IgD-negative memory B cell (primary cell): ENCODE data around the gene SCAMP5. TPM values are rescaled to one million over a fixed set of nuclear protein-coding genes. Genes with fewer than 3 reads are reported as not detected.

ENCODE experiments used
- H3K27ac Mint-ChIP-seq, 3 donors: one replicate each; pipeline ENCODE4 v1.8.0; 2020 to 2022; ENCODE audit warnings: mild to moderate bottlenecking in 3 of 3, mixed read lengths in 3 of 3, moderate library complexity in 1 of 3
- H3K27me3 Mint-ChIP-seq: one replicate; pipeline ENCODE4 v1.8.0; 2021; ENCODE audit warnings: mixed read lengths
- H3K36me3 Mint-ChIP-seq: one replicate; pipeline ENCODE4 v1.8.0; 2020; ENCODE audit warnings: mild to moderate bottlenecking, mixed read lengths
- H3K4me1 Mint-ChIP-seq, 3 donors: one replicate each; pipeline ENCODE4 v1.8.0; 2020 to 2022; ENCODE audit warnings: mixed read lengths in 3 of 3, mild to moderate bottlenecking in 1 of 3
- H3K4me3 Mint-ChIP-seq, 4 donors: one replicate each; pipeline ENCODE4 v1.8.0; 2020 to 2022; ENCODE audit warnings: mild to moderate bottlenecking in 4 of 4, mixed read lengths in 4 of 4, moderate library complexity in 3 of 4
- H3K9me3 Mint-ChIP-seq, 3 donors: one replicate each; pipeline ENCODE4 v1.8.0; 2020 to 2021; ENCODE audit warnings: mixed read lengths in 3 of 3, mild to moderate bottlenecking in 1 of 3
- polyA plus RNA-seq: library from polyadenylated mRNA; unstranded; fragments of 300-500 nt; fragmentation: Illumina TruSeq; gene quantifications from one replicate; pipeline ENCODE4 v1.2.3, GENCODE V29; 2021

SCAMP5 gene
- polyA plus RNA-seq, 1 donor from 2014 or later = 0.24 TPM

DNA sequence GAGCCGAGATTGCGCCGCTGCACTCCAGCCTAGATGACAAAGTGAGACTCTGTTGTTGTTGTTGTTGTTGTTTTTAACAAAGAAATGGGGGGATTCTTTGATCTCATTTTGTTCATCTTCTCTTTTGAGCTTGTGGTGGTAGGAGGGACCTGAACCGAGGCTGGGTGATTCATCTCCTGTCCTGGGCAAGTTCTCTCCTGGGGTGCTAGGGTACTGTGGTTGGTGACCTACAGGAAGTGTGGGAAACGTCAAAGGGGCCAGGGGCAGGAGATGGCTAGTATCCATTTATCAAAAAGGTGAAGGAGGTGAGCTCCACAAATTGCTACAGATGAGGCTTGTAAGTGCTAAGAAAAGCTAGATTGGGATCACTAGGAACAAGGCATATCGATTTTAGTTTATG is 42.3 kb downstream of the SCAMP5 start:
- no peak overlapping the region for H3K4me3 Mint-ChIP-seq
- H3K27me3 Mint-ChIP-seq = no peaks in the 10 kb centered on the region
- peaks cover 3% of the 10 kb centered on the region for H3K36me3 Mint-ChIP-seq
- peak overlapping the region in 1 of 3 donors; percentile 87 for H3K27ac Mint-ChIP-seq
- no peaks in the 10 kb centered on the region for H3K9me3 Mint-ChIP-seq
- peaks cover under 1 to 5% (median 5%) of the 10 kb centered on the region in 3 donors for H3K4me1 Mint-ChIP-seq

DNA sequence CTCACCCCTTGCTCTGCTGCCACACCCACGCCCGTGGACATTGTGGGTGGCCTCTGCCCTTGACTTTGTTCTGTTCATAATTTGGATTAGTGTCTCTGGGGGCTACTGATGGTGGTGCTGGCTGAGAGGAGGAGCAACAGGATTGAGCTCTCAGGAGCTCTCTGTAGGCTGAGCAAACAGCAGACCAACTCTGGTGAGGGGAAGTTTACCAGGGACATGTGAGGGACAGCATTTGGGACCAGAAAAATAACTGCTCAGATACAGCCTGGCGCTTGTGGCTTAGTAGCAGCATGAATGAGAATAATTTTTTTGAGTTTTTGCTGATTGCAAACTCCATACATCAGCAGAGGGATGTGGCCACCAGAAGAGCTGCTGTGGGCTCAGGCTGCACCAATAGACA is 42.9 kb downstream of the SCAMP5 start:
- no peak overlapping the region for H3K4me3 Mint-ChIP-seq
- peaks cover 3% of the 10 kb centered on the region for H3K36me3 Mint-ChIP-seq

DNA sequence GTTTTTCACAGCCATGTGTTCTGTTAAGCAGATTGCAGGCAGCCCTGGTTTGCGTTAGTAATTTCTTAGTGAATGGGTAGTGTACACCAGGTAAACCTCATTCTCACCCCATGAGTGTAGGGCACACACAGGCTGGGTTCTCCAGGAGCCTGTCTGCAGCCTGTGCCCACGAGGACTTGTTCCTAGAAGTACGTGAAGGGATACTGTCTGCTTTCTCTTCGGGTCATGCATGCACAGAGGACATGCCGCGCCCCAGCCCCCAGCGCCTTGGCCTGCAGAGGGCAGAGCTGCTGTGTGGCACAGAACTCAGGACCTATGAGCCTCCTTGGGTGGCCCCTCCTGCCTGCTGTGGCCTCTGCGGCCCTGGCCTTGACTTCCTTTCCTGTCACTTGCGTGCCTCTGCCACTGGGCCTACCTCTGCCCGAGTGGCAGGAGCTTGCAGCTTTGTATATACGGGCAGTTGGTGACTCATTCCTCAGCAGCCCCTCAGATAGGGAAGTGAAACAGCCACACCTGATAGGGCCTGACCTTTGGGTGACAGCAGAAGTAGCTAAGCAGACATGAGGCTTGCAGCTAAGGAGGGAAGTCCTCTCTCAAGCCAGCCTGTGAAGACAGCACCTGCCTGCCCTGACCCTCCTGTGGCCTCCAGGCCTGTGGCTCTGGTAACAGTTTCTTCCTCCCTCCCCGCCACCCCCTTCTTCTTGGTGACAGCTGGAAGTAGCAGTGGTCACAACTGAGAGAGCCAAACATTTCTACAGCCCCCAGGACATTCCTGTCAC is 47.6 kb downstream of the SCAMP5 start:
- Mint-ChIP-seq H3K4me3 (peak overlapping the region; percentile 0 to 77 (median 45)), H3K9me3 (no peaks in the 10 kb centered on the region), H3K36me3 (no peaks in the 10 kb centered on the region), H3K4me1 (peaks cover 24 to 46% (median 44%) of the 10 kb centered on the region in 3 donors), H3K27me3 (peaks cover 2% of the 10 kb centered on the region), H3K27ac (peak overlapping the region; percentile 42 to 95 (median 93))

More for the DNA sequence above, 42.9 kb downstream of the SCAMP5 start:
- Mint-ChIP-seq H3K9me3 (no peaks in the 10 kb centered on the region), H3K27me3 (peaks cover 2% of the 10 kb centered on the region), H3K4me1 (peaks cover 6 to 11% (median 9%) of the 10 kb centered on the region in 3 donors), H3K27ac (no peak overlapping the region)

DNA sequence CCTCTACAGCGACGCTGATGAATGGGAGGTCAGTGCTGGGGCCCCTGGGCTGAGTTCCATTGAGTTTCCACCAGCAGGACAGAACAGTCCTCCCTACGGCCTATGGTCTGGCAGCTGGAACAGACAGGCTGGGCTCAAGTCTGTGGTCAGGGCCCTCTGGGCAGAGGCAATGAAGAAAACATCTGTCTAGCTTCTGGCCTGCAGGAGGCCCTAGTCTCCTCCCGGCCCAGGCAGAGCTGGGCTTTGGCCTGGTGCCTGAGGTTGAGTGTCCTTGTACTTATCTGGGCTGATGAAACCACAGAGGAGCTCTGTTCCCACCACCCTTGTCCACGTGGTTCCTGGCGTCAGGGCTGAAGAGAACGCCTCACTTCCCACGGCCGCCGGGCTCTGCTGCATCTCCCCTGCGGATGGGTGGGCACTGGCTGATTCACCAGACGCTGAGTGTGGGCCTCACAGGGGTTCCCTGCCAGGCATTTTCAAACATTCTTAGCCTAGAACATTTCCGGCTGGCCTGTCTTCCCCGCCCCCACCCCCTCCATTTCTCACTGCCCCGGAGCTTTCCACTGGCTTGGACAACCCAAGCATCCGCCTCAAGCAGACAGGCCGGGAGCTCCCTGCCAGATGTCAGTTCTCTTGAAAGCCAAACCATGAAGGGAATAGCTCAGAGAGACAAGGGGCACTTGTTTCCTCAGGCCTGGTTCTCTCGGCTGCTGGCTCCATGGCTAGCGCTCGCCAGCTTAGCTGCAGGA is 48.3 kb downstream of the SCAMP5 start:
- Mint-ChIP-seq H3K9me3 (no peaks in the 10 kb centered on the region), H3K36me3 (no peaks in the 10 kb centered on the region), H3K4me3 (peak overlapping the region; percentile 0 to 77 (median 45)), H3K4me1 (peaks cover 24 to 46% (median 44%) of the 10 kb centered on the region in 3 donors), H3K27me3 (peaks cover 2% of the 10 kb centered on the region), H3K27ac (peak overlapping the region; percentile 42 to 95 (median 93))

DNA sequence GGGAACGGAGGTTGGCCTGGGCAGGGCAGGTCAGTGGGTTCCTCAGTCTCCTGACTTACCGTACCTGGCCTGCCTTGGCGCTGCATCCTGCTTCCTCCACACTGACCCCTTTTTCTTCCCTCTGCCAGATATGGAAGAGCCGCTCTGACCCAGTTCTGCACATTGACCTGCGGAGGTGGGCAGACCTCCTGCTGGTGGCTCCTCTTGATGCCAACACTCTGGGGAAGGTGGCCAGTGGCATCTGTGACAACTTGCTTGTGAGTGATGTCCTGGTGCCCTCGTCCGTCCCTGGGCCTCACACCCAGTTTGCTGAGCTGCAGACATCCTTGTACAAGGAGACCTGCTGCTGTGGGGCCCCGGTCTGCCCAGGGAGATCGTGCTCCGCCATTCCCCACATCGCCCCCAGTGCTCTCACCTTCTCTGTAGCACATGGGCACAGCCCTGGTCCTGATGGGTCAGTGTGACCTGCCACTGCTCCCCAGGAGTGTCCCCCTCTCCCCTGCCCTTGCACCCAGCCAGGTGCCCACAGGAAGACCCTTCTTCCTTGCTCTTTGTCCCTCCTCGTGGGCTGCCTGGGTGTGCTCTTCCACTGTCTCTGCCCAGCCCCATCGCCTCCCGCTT is 49.0 kb downstream of the SCAMP5 start:
- no peaks in the 10 kb centered on the region for H3K9me3 Mint-ChIP-seq
- peak overlapping the region in 2 of 3 donors; percentile 3 to 95 for H3K27ac Mint-ChIP-seq
- peaks cover 2% of the 10 kb centered on the region for H3K27me3 Mint-ChIP-seq
- peak overlapping the region in 2 of 4 donors; percentile 34 to 56 for H3K4me3 Mint-ChIP-seq
- no peaks in the 10 kb centered on the region for H3K36me3 Mint-ChIP-seq
- H3K4me1 Mint-ChIP-seq = peaks cover 24 to 46% (median 44%) of the 10 kb centered on the region in 3 donors

DNA sequence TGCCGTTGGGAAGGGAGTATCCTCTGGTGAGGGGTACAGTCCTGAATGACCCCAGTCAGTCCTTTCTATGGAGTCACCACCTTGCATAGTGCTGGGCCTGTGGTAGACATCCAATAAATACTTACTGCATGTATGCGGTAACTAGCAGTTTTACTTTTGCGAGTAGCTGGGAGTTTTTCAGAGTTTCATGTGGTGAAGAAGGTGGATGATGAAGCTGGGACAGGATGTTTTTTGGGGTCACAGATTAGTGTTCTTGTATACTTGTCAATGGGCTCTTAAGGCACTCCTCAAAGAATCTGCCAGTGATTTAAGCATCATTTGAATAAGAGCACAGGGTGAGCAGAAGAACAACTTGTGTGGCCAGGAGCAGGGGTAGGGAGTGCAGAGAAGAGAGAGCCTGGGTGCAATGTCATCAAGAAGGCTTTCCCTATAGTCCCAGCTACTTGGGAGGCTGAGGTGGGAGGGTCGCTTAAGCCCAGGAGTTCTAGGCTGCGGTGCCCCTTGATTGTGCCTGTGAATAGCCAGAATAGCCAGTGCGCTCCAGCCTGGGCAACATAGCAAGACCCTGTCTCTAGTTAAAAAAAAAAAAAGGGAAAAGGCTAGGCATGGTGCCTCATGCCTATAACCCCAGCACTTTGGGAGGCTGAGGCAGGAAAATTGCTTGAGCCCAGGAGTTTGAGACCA is 50.1 kb downstream of the SCAMP5 start:
- peak overlapping the region in 2 of 4 donors; percentile 22 to 56 for H3K4me3 Mint-ChIP-seq
- H3K4me1 Mint-ChIP-seq = peaks cover 24 to 46% (median 44%) of the 10 kb centered on the region in 3 donors
- H3K27ac Mint-ChIP-seq = peak overlapping the region in 2 of 3 donors; percentile 3 to 95

DNA sequence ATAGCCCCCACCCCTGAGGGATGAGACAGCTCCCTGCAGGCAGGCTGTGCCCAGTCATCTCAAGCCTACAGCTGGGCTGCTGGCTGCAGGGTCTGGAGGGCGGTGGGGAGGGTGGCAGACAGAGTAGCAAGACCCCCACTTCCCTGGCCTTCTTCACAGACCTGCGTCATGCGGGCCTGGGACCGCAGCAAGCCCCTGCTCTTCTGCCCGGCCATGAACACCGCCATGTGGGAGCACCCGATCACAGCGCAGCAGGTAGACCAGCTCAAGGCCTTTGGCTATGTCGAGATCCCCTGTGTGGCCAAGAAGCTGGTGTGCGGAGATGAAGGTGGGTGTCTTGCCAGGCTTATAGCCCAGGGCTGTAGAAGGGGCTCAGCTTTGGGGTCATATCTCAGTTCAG is 53.0 kb downstream of the SCAMP5 start:
- Mint-ChIP-seq H3K9me3 (no peaks in the 10 kb centered on the region), H3K4me1 (peaks cover 18 to 35% (median 33%) of the 10 kb centered on the region in 3 donors), H3K4me3 (no peak overlapping the region), H3K36me3 (peaks cover 2% of the 10 kb centered on the region), H3K27ac (no peak overlapping the region), H3K27me3 (no peaks in the 10 kb centered on the region)

More for the DNA sequence above, 50.1 kb downstream of the SCAMP5 start:
- peaks cover 2% of the 10 kb centered on the region for H3K27me3 Mint-ChIP-seq
- no peaks in the 10 kb centered on the region for H3K9me3 Mint-ChIP-seq
- H3K36me3 Mint-ChIP-seq = no peaks in the 10 kb centered on the region

DNA sequence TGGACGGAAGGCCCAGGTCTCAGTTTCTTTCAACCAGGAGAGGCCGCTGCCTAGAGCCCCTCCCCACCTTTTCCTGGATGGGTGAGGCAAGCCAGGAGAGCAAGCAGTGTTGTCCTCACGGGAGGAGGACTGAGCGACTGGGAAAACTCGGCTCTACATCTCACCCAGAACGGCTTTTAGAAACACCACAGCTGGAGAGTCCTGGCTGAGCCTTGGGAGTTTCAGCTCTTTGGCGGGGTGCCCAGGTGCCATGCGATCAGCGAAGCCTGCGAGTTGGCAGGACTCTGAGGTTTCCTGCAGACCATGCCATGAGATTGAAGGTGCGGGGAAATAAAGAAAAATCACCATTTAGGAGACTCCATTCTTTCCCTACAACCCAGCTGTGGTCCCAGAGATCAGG is 54.0 kb downstream of the SCAMP5 start:
- peaks cover 19 to 25% (median 24%) of the 10 kb centered on the region in 3 donors for H3K4me1 Mint-ChIP-seq
- no peak overlapping the region for H3K27ac Mint-ChIP-seq
- no peaks in the 10 kb centered on the region for H3K27me3 Mint-ChIP-seq
- H3K4me3 Mint-ChIP-seq = no peak overlapping the region
- H3K36me3 Mint-ChIP-seq = peaks cover 3% of the 10 kb centered on the region
- H3K9me3 Mint-ChIP-seq = no peaks in the 10 kb centered on the region

DNA sequence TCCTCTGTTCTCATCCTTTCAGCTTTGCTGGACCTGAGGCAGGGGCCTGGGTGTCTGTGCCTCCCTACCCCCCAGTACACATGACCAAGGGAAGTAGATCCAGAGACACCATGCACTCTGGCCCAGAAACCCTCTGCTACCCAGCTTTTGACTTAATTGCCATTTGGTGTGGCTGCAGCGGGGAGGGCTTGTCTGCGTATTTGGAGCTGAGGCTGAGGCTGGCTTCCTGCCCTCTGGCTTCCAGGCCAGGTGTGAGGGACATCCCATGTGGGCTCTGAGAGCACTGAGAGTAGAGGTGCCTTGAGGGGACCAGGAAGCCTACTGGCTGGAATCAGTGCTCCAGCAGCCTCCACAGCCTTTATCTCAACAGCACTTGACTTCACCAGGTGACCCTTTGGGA is 54.9 kb downstream of the SCAMP5 start:
- H3K27me3 Mint-ChIP-seq = no peaks in the 10 kb centered on the region
- no peak overlapping the region for H3K27ac Mint-ChIP-seq
- H3K36me3 Mint-ChIP-seq = peaks cover 5% of the 10 kb centered on the region
- peaks cover 15 to 19% (median 17%) of the 10 kb centered on the region in 3 donors for H3K4me1 Mint-ChIP-seq
- H3K4me3 Mint-ChIP-seq = no peak overlapping the region
- no peaks in the 10 kb centered on the region for H3K9me3 Mint-ChIP-seq

DNA sequence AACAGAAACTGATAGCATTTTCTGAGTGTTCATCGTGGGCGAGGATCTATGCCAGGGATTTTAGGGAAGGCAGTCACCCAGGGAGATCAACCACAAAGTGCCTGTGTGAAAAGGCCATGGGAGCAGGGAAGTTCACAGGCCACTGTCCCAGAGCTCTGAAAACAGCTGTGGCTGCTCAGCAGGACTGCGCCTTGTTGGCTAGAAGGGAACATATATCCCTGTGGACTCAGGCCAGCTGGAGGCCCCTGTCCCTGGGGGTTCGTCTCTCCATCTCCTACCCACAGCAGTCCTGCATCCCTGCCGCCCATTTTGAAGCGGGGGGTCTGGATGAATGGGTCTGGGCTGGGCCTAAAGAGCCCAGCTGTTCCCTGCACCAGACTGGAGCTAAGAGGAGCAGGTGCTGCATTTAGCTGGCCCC is 55.8 kb downstream of the SCAMP5 start:
- Mint-ChIP-seq H3K27ac (no peak overlapping the region), H3K9me3 (no peaks in the 10 kb centered on the region), H3K27me3 (no peaks in the 10 kb centered on the region), H3K36me3 (peaks cover 5% of the 10 kb centered on the region), H3K4me3 (no peak overlapping the region), H3K4me1 (peaks cover 12 to 17% (median 15%) of the 10 kb centered on the region in 3 donors)

DNA sequence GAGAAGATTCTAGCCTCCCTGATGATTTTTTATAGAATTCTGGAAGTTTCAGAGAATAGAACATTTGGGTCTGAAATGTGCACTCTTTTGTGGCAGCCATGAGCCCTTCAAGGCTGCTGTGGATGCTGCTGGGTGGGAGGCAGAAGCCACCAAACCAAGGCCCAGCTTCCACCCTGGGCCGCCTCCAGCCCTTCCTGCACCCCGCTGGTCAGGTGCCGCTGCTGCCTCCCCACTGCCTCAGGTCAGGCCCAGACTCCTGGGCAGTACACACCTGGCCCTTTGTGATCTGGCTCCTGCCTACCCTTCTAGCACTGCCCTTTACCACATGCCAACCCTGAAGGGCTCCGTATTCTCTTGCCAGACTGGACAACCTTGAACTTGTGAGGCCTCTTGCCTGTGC is 56.3 kb downstream of the SCAMP5 start:
- Mint-ChIP-seq H3K27ac (no peak overlapping the region), H3K36me3 (peaks cover 5% of the 10 kb centered on the region)

DNA sequence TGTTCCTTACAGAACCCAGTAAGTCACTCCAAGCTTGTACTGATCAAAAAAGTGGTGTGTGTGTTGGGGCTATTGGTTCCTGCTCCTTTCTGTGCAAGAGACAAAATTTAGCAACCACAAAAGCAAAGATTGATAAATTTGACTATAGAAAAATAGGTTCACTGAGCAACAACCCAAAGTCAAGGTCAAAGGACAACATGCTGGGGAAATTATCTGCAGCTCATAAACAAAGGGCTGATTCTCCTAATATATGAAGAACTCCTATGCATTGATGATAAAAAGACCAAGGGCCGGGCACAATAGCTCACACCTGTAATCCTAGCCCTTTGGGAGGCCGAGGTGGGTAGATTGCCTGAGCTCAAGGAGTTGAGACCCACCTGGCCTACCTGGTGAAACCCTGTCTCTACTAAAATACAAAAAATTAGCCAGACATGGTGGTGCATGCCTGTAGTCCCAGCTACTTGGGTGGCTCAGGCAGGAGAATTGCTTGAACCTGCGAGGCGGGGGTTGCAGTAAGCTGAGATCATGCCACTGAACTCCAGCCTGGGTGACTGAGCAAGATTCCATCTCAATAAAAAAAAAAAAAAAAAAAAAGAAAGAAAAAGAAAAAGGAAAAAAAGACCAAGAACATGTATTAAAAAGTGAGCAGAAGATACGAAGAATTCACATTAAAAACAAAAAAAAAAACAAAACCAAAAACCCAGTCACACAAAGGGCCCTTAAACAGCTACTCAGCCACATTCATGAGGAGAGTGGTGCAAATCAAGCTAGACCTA is 57.8 kb downstream of the SCAMP5 start:
- Mint-ChIP-seq H3K36me3 (peaks cover 7% of the 10 kb centered on the region), H3K27ac (no peak overlapping the region), H3K4me1 (peaks cover 0 to 4% (median 2%) of the 10 kb centered on the region in 3 donors), H3K27me3 (no peaks in the 10 kb centered on the region), H3K4me3 (no peak overlapping the region), H3K9me3 (no peaks in the 10 kb centered on the region)

More for the DNA sequence above, 56.3 kb downstream of the SCAMP5 start:
- peaks cover 8 to 12% (median 11%) of the 10 kb centered on the region in 3 donors for H3K4me1 Mint-ChIP-seq
- H3K9me3 Mint-ChIP-seq = no peaks in the 10 kb centered on the region
- no peak overlapping the region for H3K4me3 Mint-ChIP-seq
- H3K27me3 Mint-ChIP-seq = no peaks in the 10 kb centered on the region

DNA sequence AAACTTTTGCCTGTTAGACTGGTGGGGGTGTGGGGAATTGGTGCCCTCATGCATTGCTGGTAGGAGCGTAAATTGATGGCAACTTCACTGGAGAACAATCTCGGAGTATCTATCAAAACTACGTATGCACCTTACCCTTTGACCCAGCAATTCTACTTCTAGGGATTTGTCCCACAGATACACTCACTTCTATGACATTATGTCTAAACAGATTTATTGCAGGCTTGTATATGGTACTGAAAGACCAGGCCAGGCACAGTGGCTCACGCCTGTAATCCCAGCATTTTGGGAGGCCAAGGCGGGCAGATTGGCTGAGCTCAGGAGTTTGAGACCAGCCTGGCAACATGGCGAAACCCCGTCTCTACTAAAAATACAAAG is 58.4 kb downstream of the SCAMP5 start:
- Mint-ChIP-seq H3K9me3 (no peaks in the 10 kb centered on the region), H3K27me3 (no peaks in the 10 kb centered on the region), H3K4me1 (peaks cover 0 to 4% (median 2%) of the 10 kb centered on the region in 3 donors), H3K36me3 (peaks cover 7% of the 10 kb centered on the region), H3K27ac (no peak overlapping the region), H3K4me3 (no peak overlapping the region)
